GM12865 (cell line): ENCODE measurements around the gene CNTNAP2.

Source experiments
- DNase-seq: peaks from one replicate; pipeline ENCODE4 v3.0.0; 2010; ENCODE audit warnings: low read depth
- H3K4me3 ChIP-seq: 2 replicates; pipeline ENCODE4 v1.5.1; 2011; ENCODE audit warnings: mild to moderate bottlenecking, low read depth, low read length, control low read depth
- TF ChIP-seq, protein P1 (sequence below): IDR thresholded peaks from 2 replicates; pipeline ENCODE4 v1.5.1; 2011; ENCODE audit warnings: low read length, control low read depth, low read depth, inconsistent platforms; ENCODE audit not compliant: insufficient read depth; ENCODE audit errors: missing control alignments

Gene CNTNAP2

GRCh38 chr7:146619641-146620040, 503.0 kb downstream of the CNTNAP2 start:
- TF ChIP-seq, protein P1, sequence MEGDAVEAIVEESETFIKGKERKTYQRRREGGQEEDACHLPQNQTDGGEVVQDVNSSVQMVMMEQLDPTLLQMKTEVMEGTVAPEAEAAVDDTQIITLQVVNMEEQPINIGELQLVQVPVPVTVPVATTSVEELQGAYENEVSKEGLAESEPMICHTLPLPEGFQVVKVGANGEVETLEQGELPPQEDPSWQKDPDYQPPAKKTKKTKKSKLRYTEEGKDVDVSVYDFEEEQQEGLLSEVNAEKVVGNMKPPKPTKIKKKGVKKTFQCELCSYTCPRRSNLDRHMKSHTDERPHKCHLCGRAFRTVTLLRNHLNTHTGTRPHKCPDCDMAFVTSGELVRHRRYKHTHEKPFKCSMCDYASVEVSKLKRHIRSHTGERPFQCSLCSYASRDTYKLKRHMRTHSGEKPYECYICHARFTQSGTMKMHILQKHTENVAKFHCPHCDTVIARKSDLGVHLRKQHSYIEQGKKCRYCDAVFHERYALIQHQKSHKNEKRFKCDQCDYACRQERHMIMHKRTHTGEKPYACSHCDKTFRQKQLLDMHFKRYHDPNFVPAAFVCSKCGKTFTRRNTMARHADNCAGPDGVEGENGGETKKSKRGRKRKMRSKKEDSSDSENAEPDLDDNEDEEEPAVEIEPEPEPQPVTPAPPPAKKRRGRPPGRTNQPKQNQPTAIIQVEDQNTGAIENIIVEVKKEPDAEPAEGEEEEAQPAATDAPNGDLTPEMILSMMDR, result no peak
- no peak for DNase-seq

DNA sequence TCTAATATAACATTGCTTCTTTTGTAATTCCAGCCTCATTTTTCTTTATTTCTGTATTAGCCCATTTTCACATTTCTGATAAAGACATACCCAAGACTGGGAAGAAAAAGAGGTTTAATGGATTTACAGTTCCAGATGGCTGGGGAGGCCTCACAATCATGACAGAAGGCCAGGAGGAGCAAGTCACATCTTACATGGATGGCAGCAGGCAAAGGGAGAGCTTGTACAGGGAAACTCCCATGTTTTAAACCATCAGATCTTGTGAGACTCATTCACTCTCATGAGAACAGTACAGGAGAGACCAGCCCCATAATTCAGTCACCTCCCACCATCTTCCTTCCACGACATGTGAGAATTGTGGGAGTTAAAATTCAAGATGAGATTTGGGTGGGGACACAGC, 510.3 kb downstream of the CNTNAP2 start:
- no peak for DNase-seq
- TF ChIP-seq, protein P1, result no peak
- H3K4me3 ChIP-seq, result no peak overlapping the region

More at GRCh38 chr7:146619641-146620040, 503.0 kb downstream of the CNTNAP2 start:
- H3K4me3 ChIP-seq, result no peak overlapping the region

DNA sequence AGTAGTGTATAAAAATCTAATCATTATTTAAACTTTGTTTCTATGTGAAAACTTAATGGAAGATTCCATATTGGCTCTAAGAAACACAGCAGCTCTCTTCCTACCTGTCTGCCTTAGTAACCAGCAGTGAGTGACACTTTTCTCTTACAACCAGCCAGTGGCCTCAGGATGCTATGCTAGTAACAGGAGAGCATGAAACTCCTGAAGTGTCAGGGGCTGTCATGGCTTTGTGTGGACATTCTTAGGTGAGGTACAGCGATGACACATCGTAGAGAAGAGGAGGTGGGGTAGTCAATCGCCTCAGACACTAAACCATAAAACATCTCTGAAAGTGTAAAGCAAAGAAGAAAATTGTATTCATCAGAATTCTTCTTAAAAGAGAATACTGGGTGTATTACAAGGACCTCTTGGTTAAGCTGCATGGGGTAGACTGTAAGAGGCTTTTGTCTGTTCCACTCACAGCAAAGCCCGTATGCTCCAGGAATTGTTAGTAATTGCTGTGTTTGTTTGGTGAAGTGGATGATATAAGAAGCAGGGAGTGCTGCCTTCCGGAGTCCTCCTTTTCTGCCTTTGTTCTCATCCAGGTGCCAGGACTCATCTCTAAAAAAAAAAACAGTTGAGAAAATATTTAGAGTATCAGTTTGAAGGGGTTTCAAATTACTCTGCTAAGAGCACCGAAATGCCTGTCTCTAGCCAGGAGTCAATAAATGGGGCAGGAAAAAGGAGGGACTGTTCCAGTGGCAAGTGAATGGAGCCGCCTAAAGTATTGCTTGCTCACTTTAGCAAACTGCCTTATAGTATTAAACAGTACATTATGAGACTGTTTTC, 518.8 kb downstream of the CNTNAP2 start:
- TF ChIP-seq, protein P1, result no peak
- DNase-seq, result no peak

DNA sequence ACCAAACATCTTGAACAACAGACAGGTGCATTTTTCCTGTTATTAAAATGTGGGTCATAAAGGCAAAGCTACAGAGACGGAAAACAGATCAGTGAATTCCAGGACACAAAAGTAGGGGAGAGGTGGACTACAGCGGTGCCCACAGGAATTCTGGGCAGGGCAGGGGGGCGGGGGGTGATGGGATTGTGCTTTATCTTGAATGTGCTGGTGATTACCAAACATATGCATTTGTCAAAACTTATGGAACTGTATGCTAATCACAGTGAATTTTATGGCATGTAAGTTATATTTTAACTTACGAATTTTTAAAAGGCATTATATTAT, 519.4 kb downstream of the CNTNAP2 start:
- TF ChIP-seq, protein P1, result no peak
- H3K4me3 ChIP-seq, result no peak overlapping the region
- no peak for DNase-seq

More for the DNA sequence above, 518.8 kb downstream of the CNTNAP2 start:
- H3K4me3 ChIP-seq, result no peak overlapping the region

DNA sequence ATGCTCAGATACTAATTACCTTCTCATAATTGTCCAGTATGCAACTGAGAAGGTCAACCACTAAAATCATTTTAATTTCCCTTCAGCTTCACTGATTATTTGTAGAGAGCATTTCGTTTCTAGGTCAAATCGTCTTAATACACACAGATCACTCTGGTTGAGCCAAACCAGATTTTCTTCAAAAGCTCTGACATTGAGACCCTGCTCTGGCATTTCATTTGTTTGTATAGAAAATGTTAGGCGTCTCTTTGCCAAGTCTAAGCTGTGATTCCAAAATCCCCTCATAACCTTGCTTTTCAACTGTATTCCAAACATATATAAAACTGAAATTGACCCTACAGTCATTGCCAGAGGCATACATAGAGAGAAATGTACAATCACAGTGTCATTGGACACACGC, 520.0 kb downstream of the CNTNAP2 start:
- no peak for DNase-seq
- H3K4me3 ChIP-seq, result no peak overlapping the region
- TF ChIP-seq, protein P1, result no peak

- H3K4me3 ChIP-seq, result no peak overlapping the region
- DNase-seq, result no peak
- TF ChIP-seq, protein P1, result no peak
Measured at GRCh38 chr7:146639291-146639690, 522.7 kb downstream of the CNTNAP2 start.

DNA sequence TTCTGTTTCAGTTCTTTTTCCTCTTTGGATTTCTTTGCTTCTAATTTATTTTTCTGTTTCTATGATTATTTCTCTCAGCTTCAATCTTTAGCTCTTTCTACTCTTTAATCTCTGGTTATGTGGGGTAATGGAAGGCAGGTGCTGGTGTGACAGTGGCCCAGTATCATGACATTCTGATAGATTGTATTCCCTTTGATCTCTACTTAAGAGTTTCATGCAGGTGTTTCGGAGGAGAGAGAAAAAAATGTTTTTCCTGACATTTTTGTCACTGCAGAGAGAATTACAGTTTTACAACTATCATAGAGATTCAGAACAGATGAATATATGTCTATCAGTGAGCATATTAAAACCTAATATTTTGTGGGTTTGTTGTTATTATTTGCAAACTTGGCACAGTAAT, 524.9 kb downstream of the CNTNAP2 start:
- no peak for DNase-seq
- TF ChIP-seq, protein P1, result no peak

More for the DNA sequence above, 524.9 kb downstream of the CNTNAP2 start:
- H3K4me3 ChIP-seq, result no peak overlapping the region
